ENCODE measurements around the gene MEGF11.
"Not testable (repeated sequence)": the region's sequence is repeated elsewhere in the genome, so short reads cannot be mapped to it uniquely, and the experiment has no call there.

MEGF11 gene

GRCh38 chr15:65909831-65910230 lies 343.7 kb downstream of the MEGF11 start:
- FAIRE-seq = no peak

DNA sequence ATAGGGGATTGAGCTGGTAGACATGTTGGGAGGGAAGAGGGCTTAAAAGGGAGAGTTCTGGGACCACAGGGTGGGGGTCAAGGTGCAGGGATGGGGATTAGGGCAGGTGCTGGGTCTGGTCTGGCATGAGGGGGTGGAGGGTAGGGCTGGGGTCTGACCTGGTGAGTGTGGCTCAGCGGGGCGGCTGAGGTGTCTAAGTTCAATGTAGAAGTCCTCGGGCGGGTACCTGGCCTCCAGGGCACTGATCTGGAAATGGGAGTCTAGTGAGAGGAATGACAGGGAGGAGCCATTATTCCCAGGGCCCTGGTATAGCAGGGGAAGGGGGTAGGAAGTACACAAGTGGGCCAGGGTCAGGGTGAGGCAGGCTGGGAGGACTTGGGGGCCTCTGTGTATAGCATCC lies 344.7 kb downstream of the MEGF11 start:
- FAIRE-seq = no peak

GRCh38 chr15:65907661-65908060 lies 345.9 kb downstream of the MEGF11 start:
- no peak for FAIRE-seq

GRCh38 chr15:65906396-65906795 lies 347.2 kb downstream of the MEGF11 start:
- FAIRE-seq = no peak

DNA sequence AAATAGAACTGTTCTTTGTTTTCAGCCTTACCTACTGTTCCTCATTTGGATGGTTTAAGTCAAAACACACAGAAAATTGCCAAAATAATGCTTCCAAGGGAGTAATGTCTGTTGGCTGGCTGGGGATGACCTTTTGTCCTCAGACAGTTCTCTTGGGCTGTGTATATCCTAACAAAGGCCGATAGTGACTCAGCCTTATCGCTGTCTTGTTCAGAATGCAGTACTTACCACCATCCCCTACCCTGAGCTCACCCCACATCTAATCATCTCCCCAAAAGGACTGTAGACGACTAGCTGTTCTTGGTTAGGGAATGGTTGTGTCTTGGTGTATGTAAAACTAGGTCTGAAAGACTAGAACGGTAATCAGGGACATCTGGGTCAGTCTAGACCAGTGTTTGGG lies 349.2 kb downstream of the MEGF11 start:
- no peak for FAIRE-seq

DNA sequence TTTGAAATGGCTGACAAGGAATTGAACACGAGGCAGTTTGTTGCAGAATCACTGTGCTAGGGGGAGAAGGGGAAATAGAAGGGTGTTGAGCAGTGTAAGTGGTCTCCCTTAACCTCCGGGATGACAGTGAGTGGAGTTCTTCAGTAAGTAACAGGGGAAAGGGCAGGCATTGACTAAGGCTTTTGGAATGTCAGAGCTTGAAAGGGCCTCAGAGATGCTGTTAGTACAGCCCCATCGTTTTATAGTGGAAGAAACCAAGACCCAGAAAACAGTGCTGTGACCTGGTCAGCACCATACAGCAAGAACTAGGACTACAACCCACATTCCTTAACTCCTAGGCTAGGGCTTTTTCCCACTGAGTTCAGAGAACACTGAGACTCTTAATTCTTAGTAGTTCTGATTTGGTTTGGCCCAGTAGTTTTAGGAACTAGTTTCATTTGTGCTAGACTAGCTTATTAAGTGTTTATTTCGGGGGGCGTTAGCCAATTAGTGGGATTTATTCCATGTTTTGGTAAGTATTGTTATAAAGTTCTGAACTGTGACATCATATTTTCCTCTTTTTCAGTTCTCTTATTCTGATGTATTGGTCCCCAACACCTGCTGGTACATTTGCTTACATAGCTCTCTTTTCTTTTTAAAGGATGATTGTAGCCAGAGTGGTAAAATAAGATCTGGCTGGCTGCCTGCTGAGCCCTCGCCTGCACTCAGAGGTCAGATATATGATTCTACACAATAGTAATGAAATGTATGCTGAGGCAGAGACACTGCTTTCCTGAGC lies 350.1 kb downstream of the MEGF11 start:
- FAIRE-seq = no peak

- no peak for FAIRE-seq
Measured at GRCh38 chr15:65902373-65902772, 351.2 kb downstream of the MEGF11 start.

DNA sequence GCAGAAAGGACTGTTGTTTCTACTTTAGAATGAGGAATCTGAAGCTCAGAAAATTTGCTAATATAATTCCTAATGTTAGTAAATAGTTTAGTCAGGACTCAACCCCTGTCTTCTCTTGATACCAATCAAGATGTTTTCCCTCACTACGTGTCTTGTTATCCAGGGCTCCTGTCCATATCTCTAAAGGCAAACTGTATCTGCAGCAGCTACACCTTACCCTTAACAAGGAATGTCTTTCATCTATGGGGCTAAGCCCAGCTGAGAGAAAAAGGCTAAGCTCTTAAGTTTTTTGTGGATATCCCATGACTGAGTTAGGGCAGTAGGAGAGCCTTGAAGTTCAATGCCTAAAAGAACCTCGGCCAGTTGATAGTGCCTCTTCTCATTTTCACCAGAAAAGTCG lies 351.7 kb downstream of the MEGF11 start:
- FAIRE-seq = no peak

GRCh38 chr15:65901336-65901735 lies 352.2 kb downstream of the MEGF11 start:
- no peak for FAIRE-seq

DNA sequence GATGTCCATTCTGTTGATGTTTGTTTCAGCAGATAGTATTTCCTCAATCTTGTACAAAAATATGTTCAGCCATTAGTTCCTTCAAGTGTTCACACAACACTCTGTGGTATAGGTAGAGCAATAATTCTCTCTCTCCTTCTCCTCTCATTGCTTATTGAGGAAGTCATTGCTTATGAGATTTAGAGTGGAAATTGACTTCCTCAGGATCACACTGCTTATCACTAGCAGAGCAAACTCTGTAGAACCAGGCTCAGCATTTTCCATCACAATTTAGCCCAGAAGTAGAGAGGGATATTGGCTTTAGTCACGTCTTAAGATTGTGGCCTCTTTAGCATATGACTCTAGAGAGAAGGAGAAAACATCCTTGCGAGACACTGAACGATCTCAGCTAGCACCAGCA lies 353.1 kb downstream of the MEGF11 start:
- FAIRE-seq = no peak

GRCh38 chr15:65896236-65896635 lies 357.3 kb downstream of the MEGF11 start:
- FAIRE-seq = no peak

GRCh38 chr15:65893060-65893459 lies 360.5 kb downstream of the MEGF11 start:
- FAIRE-seq = no peak

- no peak for FAIRE-seq
Measured at GRCh38 chr15:65888981-65889380, 364.6 kb downstream of the MEGF11 start.

DNA sequence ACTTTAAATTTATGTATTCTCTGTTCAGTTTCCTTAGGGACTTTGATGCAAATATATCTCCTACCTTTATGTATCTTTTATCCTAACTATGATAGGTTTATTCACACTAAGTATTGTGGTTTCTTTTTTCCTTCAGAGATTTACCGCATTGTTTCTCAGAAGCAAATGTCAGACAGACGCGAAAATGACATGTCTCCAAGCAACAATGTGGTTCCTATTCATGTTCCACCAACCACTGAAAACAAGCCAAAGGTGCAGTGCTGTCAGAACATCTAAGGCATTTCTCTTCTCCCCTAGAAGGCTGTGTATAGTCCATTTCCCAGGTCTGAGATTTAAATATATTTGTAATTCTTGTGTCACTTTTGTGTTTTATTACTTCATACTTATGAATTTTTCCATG lies 366.0 kb downstream of the MEGF11 start:
- no peak for FAIRE-seq

- no peak for FAIRE-seq
Measured at GRCh38 chr15:65885668-65886218, 367.8 kb downstream of the MEGF11 start.

GRCh38 chr15:65884511-65884910 lies 369.0 kb downstream of the MEGF11 start:
- no peak for FAIRE-seq

DNA sequence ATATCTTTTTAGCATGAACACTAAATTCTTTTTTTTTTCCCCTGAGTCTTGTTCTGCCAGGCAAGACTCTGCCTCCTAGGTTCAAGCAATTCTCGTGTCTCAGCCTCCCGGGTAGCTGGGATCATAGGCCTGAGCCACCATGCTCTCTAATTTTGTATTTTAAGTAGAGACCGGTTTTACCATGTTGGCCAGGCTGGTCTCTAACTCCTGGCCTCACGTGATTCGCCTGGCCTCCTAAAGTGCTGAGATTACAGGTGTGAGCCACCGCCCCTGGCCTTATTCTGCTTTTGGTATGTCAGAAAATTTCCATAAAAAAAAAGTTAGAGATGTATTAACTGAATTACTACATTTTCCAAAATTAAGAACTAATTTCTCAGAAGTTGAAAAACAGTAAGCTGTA lies 370.0 kb downstream of the MEGF11 start:
- FAIRE-seq = no peak

DNA sequence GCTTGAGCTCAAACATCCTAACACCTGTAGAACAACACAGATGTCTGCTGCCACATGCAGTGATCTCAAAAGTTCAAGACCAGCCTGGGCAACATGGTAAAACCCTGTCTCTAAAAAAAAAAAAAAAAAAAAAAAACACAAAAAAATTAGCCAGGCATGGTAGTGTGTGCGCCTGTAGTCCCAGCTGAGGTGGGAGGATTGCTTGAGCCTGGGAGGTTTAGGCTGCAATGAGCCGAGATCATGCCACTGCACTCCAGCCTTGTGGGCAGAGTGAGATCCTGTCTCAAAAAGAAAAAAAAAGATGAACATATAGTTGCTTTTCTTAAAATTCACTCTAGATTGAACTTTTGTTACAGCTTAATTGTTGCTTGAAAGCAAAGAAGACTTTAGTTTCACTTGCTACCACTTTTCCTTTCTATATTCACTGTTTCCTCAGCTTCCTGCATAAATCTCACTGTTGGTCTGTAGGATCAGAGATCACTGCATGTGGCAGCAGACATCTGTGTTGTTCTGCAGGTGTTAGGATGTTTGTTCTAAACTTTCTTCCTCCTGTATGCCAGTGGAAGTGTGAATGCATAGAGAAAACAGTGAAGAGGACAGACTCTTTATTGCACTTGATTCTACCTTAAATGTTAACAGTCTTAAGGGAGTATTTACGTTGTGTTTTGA lies 371.6 kb downstream of the MEGF11 start:
- no peak for FAIRE-seq

- FAIRE-seq = no peak
Measured at GRCh38 chr15:65877749-65878148, 375.8 kb downstream of the MEGF11 start.

- no peak for FAIRE-seq
Measured at GRCh38 chr15:65875458-65875857, 378.1 kb downstream of the MEGF11 start.

- FAIRE-seq = no peak
Measured at GRCh38 chr15:65873256-65873655, 380.3 kb downstream of the MEGF11 start.

DNA sequence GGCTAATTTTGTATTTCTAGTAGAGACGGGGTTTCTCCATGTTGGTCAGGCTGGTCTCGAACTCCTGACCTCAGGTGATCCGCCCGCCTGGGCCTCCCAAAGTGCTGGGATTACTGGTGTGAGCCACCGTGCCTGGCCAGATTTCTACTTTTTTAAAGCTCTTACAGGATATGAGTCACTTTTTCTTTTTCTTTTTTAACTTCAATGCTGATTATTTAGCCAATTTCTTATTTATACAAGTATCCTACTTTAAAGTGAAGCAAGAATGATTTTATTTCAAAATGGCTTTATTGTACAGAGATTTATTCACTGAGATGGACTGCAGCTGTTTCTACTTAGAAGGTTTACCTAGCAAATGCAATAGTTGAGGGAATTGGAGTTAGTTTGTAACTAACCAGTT lies 381.0 kb downstream of the MEGF11 start:
- FAIRE-seq = not testable (repeated sequence)

- FAIRE-seq = not testable (repeated sequence)
Measured at GRCh38 chr15:65871886-65872285, 381.7 kb downstream of the MEGF11 start.

DNA sequence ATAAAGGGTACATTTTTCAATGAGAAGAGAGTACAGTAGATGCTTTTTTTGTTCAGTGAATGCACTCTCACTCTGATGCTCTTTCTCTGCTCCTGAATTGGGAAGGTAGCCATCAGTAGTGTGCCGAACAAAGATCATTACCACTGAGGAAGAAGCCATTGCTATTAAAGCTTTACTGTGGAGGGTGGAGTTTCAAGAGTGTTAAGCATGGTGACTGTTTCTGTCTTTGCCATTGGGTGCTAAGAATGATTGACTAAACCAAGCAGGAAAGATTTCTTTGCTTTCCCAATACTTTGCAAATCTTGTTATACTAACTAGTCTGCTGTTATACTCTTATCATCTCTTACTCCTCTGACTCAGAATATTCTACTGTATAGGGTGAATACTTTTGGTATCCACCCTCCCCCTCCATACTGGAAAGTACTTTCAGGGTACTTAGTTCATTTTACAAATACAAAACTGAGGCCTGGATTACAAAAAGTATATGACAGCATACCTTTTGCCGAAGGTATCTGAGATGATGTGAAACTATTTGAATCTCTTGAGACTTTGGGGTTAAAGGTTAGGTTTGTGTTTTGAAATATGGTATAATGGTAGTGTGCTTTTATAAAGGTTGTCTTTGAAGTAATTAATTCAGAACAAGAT lies 382.5 kb downstream of the MEGF11 start:
- no peak for FAIRE-seq
